HG03460 (cell line): ENCODE results near the gene ROPN1B.

Experiments used
- ATAC-seq: cut with Tn5 transposase; IDR thresholded peaks from one replicate; pipeline ENCODE4 v1.9.1; 2021; ENCODE audit not compliant: unreplicated experiment

The ROPN1B gene

DNA sequence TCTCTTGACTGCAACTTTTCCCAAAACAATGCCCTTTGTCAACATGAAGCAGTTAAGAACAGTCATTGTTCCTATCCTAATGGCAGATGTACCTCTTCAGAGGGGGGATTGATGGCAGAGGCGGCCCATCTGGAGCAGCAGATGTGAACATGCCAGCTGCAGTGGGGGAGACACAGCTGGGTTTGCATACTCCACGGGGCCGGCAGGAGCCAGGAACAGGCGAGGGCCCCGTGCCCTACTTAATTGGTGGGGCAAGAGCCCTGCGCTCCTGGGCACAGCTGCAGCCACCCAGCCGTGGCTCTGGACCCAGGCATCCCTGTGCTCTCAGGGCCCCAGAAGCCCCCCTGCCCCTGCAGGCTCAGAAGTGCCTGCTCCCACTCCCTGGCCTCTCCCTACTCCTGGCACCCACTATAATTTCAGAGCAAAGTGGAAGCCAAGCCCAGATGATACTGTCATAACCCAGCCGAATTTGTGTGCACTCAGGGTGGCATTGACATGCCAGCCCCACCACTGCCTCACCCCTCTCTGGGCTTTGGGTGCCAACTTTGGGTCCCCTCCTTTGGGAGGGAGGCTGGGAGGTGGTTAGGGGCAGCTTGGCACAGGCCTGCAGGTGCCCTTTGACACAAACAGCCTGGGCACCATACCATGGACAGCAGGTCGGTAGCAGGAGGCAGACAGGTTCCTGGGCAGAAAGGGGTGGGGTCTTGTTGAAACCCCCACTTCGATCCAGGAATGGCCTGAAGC lies 34.6 kb downstream of the ROPN1B start:
- ATAC-seq: no peak

DNA sequence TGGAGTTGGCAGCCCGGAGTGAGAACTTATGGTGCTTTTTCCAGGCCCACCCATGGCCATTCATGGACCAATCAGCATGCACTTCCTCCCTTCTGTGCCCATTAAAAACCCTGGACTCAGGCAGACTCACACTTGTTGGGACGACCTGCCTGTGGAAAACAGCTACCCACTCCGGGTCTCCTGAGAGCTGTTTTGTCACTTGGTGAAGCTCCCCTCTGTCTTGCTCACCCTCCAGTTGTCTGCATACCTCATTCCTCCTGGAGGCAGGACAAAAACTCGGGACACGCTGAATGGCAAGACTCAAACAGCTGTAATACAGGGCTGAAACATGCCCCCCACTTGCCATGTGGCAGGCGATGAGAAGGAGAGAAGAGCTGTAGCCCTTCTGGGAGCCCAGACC lies 35.2 kb downstream of the ROPN1B start:
- ATAC-seq: no peak

DNA sequence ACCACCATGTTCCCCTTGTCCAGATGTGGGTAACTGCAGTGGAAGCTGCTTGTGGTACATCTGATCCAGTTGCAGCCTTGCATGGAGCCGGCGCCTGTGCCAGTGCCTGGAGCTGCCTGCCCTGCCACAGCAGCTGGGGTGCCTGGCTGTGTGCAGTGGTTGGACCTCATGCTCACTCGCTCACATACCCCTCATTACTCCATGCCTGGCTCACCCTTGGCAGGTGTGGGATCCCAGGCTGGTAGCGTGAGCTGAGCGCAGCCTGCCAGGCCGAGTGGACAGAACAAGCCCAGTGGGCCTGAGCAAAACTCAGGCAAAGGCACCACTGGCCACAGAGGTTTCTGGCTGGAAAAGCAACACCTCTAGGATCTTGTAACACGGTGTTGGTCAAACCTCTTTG lies 35.7 kb downstream of the ROPN1B start:
- no peak for ATAC-seq

DNA sequence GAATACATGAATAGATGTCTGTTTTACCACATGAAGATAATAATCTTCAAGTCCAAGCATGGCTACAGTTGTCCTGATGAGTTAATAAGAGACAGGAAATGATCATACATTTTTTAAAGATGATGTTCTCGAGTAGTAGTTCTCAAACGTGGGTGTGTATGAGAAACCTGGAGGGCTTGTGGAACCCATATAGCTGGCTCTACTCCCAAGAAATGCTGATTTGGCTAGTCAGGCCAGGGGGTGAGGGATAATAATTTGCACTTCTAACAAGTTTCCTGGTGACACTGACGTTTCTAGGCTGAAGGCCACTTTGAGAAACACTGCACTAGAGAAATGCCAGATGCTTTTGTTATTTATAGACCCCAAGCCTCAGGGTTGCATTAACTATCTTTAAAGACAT lies 37.0 kb downstream of the ROPN1B start:
- ATAC-seq: no peak

DNA sequence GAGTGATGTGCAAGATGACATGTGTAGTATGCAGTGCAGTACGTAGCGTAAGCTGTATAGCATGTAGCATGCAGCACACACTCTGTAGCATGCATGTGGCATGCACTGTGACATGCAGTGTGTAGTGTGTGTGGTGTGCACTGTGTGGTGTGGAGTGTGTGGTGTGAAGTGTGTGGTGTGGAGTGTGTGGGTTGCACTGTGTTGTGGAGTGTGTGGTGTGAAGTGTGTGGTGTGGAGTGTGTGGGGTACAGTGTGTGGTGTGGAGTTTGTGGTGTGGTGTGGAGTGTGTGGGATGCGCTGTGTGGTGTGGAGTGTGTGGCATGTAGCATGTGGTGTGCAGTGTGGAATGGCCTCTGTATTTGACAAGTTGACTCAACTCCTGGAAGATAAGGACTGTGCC lies 39.2 kb downstream of the ROPN1B start:
- no peak for ATAC-seq

DNA sequence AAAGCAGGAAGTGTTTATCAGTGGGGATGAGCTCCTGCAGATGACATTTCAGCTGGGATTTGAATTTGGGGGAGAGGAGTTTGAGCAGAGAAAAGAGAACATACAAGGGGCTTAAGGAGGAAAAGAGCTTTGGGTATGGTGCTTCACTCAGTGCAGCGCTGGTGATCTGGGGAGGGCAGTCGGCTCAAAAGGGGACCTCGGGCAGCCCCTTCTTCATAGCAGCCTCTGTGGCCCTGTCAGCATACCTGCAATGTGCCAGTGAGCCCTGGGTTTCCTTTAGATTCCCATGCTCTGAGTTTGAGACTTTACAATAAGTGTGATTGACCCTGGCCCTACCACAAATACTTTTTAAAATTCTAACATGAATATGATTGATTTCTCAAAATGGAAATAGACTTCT lies 40.2 kb downstream of the ROPN1B start:
- ATAC-seq: no peak

DNA sequence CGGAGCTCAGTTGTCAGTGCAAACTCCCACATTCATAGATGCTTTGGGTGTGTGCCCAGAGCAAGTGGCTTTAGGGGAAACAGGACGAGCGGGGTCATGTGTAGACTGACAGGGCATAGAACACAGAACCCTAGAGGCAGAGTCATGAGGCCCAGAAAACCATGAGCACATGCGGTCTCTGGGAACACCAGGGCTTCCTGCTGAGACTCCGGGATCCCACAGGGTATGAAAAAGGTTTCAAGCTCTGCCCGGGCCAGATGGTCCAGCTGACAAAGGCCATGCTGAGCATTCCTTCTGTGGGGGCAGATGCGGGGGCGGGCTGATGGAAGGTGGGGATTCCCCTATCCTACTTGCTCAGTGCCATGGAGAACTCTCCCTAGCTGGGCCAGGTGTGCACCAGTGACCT lies 44.8 kb downstream of the ROPN1B start:
- no peak for ATAC-seq

DNA sequence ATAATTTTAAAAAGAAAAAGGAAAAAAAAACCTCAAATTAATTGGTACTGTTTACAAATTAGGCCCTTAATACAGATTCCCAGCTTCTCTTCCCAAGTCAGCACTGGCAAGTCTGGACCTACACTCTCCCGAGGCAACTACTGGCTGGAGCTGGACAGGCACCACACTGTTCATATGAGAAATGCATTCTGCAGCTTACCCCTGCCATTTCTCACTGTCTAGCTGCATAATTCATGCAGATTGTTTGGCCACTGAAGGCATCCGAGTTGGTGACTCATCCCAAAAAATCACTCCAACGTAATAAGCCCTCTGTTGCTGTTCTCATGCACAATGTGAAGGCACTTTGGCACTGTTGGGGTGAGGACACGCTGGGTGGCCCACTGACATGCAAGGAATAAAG lies 45.3 kb downstream of the ROPN1B start:
- ATAC-seq: no peak

DNA sequence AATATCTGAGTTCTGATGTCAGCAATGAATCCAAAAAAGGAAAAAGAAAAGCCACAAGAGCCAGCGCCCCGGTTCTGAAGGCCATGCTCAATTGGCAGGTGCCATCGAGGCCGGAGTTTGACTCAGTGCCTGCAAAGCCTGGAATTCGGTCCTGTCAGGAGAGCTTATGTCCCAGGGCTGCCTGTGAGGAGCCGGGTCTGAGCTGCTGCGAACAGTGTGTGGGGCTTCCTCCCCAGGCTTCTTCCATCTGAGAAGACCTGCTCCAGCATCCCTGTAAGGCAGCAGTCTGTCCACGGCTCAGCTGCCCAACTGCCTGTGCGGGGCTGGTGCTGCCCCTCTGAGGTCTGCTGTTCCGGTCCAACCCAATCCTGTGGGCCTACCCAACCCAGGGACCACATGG lies 46.1 kb downstream of the ROPN1B start:
- no peak for ATAC-seq

DNA sequence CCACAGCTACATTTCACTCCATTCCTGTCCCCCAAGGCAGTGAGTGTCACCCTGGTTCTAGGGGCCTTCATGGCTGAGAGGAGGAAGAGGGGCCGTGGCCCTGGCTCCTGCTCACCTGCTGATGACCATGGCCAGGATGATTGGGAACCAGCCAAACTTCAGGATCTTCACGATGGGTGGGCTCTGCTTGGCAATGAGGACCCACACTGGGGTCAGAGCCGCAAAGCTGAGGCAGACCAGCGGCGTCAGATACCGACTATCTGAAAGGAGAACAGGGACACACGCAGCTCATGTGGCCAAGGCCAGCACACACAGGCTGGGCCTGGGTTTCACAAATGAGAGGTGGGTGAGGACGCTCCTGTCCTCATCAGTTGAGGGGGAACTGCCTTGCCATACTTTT lies 47.6 kb downstream of the ROPN1B start:
- no peak for ATAC-seq

DNA sequence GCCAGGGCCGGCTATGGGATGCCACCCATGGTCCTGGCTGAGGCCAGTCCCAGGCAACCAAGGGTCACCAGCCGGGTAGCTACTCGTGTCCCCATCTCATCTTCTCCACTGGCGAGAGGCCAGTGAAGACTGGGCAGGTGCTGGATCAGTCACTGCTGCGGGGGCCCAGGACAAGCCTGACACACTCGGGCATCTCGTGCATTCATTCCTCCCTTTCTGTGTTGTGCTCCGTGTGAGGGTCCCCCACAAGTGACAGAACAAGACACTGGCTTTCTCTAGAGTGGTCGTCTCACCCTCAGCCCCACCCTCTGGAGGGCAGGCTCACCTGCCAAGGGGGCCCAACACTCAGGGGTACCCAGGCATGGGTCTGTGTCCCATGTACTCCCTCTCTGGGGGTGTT lies 48.4 kb downstream of the ROPN1B start:
- no peak for ATAC-seq

DNA sequence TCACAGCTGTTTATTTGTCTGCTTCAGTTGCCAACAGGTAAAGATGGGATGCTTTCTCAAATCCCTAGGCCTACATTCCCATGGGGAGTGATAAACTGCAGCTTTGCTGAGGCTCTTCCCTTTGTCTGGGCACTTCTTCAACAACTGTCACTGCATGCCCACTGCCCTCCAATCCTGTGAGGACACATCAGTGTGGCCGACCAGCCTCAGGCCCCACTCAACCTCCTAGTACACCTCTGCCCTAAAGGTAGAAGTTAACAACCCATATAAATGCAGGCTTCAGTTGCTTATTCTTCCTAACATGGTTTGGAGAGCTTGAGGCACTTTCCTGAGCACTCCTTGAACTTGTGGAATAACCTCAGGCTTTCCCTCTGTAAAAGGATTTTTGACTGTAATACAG lies 49.6 kb downstream of the ROPN1B start:
- no peak for ATAC-seq

DNA sequence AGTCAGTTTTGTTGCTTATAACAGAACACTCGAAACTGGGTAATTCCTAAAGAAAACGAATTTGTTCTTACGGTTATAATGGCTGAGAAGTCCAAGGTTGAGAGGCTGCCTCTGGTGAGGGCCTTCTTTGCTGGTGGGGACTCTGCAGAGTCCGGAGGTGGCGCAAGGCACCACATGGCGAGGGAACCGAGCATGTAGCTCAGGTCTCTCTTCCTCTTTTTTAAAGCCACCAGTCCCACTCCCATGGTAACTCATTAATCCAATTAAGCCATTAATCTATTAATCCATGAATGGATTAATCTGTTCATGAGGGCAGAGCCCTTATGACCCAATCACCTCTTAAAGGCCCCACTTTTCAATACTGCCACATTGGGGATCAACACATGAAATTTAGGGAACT lies 50.0 kb downstream of the ROPN1B start:
- no peak for ATAC-seq

DNA sequence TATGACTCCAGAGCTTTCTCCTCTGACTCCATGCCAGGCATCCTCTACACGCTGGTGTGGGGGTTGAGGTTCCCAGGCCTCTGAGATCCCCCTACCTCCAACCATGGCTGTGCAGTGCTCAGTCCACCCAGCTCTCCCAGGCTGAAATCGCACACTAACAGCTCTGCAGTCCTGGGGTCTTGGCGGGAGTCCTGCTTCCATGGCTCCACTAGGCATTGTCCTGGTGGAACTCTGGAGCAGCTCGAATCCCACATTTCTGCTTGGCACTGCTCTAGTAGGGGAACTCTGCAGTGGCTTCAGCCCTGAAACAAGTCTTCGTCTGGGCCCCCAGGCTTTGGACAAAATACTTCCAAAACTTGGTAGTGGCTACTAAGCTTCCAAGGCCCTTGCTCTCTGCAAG lies 50.7 kb downstream of the ROPN1B start:
- ATAC-seq: no peak

DNA sequence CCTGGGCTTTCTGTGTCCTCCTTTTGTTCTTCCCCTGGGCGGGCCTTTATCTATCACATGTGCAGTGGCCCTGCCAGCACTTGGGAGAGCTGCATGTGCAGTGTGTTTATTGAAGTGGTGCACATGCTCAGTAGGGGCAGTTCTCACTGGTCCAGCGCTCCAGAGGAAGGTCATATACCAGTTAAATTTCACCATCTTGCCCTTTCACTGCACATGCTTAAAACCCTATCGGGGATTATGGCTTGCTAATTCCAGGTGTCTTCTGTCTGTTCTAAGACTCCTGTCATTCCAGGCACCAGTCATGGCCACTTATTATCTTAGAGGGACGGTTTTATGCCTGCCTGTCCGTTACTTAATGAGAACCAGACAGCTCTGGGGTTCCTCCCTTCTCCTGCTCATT lies 52.2 kb downstream of the ROPN1B start:
- ATAC-seq: no peak

DNA sequence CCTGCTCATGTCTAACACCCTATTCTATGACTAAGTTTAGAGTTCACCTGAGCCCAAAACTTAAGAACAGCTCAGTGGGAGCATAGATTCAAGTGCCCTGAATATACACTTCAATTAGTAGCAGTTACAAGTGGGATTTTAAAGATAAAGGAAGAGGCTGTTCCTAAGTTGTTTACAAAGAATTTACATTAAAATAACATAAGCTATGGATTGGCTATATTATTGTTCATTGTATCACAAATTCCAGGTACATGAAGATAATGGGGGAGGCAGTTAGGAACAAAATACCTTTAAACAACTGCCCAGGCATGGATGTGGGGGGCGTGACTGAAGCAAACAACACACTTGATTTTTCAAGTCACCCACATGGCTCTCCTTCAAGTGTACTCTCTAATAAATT lies 52.7 kb downstream of the ROPN1B start:
- no peak for ATAC-seq

DNA sequence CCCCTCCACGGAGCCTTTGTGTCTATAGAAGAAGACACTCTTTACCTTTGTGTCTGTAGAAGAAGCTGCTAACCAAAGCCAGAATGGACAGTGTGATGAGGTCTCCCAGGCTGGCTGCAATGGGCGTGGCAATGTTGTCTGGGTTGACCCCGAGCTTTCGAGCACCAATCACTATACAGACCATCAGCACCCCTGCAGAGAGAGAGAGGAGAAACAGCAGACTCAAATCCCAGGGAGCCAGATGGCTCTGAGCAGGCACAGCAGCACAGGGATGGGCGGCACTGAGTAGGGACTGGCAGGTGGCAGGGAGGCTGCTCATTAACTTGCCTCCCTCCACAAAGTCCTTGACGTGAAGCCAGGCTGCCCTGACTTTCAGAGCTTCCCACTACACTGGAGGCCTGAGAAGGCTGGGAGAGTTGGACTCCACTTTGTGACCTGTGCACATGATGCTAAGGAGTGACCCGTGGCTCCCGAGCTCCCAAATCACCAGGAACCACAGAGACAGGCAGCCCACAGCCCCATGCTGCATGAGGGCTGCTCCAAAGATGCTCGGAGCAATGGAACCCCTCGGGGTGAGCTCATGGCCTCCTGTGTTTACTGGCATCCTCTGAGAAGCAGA lies 53.9 kb downstream of the ROPN1B start:
- no peak for ATAC-seq

DNA sequence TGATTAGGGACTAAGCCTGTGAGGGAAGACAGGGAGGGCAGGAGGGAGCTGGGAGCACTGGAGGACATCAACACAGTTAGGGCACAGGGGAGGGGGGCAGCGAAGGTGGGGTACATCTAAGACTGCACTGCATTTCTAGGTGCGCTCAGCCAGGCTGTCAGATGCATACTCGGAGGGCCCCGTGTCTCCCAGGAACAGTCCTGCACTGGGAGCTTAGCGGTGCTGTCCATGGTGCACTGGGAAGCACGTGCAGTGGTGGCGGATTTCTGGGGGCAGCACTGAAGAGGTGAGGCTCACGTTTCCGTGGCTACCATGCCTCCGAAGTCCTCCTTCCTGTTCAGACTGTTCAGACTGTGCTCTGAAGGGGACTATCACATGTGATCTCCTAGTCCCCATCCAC lies 54.4 kb downstream of the ROPN1B start:
- ATAC-seq: no peak

DNA sequence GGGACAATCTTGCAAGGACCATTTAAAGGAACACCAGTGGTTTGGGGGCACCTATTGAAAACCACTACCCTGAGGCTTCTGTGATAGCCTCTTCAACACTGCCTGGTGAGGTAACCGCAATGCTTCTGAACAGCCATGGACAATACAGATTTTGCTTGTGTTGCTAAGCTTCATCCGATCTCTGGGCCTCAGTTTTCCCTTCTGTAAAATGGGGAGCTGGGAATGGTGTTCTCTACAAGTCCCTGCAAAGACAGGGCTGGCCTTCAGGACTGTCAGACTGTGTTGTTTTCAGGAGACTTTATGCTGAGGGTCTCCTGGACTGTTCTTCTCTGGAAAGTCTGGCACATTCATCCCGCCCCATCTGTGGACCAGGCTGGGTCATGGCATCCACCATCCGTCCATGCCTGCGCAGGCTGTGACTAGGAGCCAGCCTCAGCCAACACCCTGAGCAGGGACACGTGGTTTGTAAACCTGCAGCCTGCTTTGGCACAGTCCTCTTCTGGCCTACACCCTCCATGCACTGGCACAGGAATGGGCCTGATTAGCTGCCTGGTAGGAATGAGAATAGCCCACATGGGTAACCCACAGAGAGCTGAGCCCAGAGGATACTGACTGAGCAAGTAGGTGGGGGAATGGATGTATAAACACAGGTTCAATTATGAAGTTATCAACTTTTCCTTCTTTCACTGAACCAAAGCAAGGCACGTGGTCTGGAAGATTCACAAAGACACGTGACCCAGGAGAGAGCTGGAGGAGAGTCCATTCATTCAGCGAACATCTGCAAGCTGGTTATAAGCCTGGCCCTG lies 55.3 kb downstream of the ROPN1B start:
- ATAC-seq: no peak

DNA sequence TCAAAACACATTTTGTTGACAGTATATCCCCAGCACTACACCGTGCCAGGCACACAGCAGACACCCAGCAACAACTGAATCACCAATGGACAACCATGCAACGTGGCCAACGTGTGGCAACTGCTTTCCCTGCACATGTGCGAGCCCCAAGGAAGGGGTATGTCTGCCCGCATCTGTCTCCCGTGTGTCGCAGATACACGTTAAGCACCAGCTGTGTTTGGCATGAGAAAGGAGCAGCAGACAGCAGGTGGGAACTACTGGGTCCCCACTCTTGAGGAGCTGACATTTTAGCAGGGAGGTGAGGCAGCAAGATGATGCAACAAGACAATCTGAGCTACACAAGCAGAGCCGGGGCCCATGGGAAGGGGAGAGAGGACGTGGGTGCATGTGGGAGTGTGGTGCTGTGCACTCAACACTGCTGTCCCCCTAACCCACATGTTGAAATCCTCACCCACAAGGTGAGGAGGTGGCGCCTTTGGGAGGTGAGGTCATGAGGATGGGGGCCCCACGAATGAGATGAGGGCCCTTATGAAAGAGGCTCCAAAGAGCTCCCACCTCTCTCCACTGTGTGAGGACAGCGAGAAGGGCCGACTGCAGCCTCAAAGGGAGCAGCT lies 56.2 kb downstream of the ROPN1B start:
- no peak for ATAC-seq

DNA sequence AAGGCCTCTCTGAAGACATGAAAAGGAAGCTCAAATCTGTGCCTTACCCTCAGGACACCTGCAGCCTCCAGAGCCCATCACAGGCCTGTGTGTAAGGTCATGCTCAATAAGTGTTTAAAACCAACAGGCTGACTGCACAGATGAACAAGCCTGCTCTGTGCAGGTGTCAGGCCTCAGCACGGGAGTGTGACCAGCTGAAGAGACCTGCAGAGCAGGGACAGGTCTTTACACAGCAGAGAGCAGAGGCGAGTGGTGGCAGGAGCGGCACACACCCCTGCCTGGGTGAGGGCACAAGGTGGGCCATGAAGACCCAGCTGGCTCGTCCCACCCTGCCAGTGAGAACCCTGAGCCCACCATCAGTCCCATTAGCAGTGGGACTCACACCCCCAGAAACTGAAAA lies 56.9 kb downstream of the ROPN1B start:
- ATAC-seq: no peak

DNA sequence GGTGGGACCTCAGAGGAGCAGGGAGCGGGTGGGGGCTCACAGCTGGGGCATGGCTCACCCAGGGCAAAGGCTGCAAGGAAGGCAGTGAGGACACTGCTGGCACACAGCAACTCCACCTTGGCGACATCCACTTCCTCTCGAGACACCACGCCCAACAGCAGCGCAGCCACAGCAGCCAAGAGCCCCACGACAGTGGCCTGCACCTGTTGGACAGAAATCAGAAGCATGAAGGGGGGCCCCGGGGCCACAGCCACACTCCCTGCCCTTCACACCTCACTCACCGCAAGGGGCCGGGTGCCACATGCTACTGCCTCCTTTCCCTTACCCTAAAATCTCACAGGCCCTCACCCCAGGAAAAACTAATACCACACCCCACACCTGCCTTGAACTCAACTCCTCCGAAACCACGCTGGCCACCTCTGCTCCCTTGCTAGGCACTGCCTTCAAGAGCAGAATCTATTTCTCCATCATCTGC lies 57.3 kb downstream of the ROPN1B start:
- ATAC-seq: no peak
